Keratinocyte (primary cell): ENCODE measurements around the gene TIAM2. TPM values are rescaled to one million over a fixed set of nuclear protein-coding genes. Genes with fewer than 3 reads are reported as not detected.

Source experiments
- DNase-seq: peaks from one replicate; pipeline ENCODE4 v3.0.0-alpha.2; 2011; ENCODE audit warnings: low read depth, missing footprints, low spot score
- FAIRE-seq: peaks from 2 replicates; lab custom pipeline; 2011; peaks lifted over from hg19 to GRCh38; lab: Jason Lieb, UNC
- H2AFZ ChIP-seq: 2 replicates; pipeline ENCODE4 v1.6.0; 2012; ENCODE audit warnings: low read length, control low read depth, inconsistent platforms; ENCODE audit not compliant: control insufficient read depth
- H3K27ac ChIP-seq: 2 replicates; pipeline ENCODE4 v1.5.1; 2011; ENCODE audit warnings: low read length; ENCODE audit not compliant: control insufficient read depth, insufficient read depth
- H3K27me3 ChIP-seq: 3 replicates; pipeline ENCODE4 v1.6.0; 2011; ENCODE audit warnings: low read length; ENCODE audit not compliant: control insufficient read depth, insufficient read depth; ENCODE audit errors: extremely low read depth
- H3K36me3 ChIP-seq, 2 experiments: 2 replicates in 1 of 2; 3 replicates in 1 of 2; pipeline ENCODE4 v1.5.1; 2011; ENCODE audit warnings: low read length in 2 of 2, mild to moderate bottlenecking in 1 of 2; ENCODE audit not compliant: control insufficient read depth in 2 of 2, insufficient read depth in 2 of 2; ENCODE audit errors: extremely low read depth in 1 of 2
- H3K4me1 ChIP-seq: 3 replicates; pipeline ENCODE4 v1.5.1; 2011; ENCODE audit warnings: low read length; ENCODE audit not compliant: control insufficient read depth, insufficient read depth; ENCODE audit errors: extremely low read depth
- H3K4me2 ChIP-seq: 3 replicates; pipeline ENCODE4 v1.6.0; 2011; ENCODE audit warnings: low read depth, low read length; ENCODE audit not compliant: control insufficient read depth, insufficient read depth; ENCODE audit errors: extremely low read depth
- H3K4me3 ChIP-seq, 3 experiments: fragments of 200-600 bp in 1 of 3; sonication (generic) in 1 of 3; 2 replicates in 2 of 3; 3 replicates in 1 of 3; pipeline ENCODE4 v1.5.1; 2011 to 2016; ENCODE audit warnings: low read length in 3 of 3, mild to moderate bottlenecking in 3 of 3, control low read depth in 2 of 3, inconsistent platforms in 1 of 3, low read depth in 1 of 3, mixed read lengths in 1 of 3, mixed run types in 1 of 3, moderate library complexity in 1 of 3; ENCODE audit not compliant: control insufficient read depth in 2 of 3, insufficient read depth in 2 of 3; ENCODE audit errors: extremely low read depth in 1 of 3
- H3K79me2 ChIP-seq: 2 replicates; pipeline ENCODE4 v1.6.0; 2012; ENCODE audit warnings: low read length; ENCODE audit not compliant: control insufficient read depth, insufficient read depth
- H3K9ac ChIP-seq: 3 replicates; pipeline ENCODE4 v1.6.0; 2011; ENCODE audit warnings: low read length; ENCODE audit not compliant: control insufficient read depth, insufficient read depth; ENCODE audit errors: extremely low read depth
- H3K9me1 ChIP-seq: 3 replicates; pipeline ENCODE4 v1.6.0; 2011; ENCODE audit warnings: low read length; ENCODE audit not compliant: control insufficient read depth, insufficient read depth; ENCODE audit errors: extremely low read depth
- H3K9me3 ChIP-seq: 2 replicates; pipeline ENCODE4 v1.5.1; 2012; ENCODE audit warnings: low read depth, low read length; ENCODE audit not compliant: control insufficient read depth
- H4K20me1 ChIP-seq: 3 replicates; pipeline ENCODE4 v1.6.0; 2011; ENCODE audit warnings: low read length; ENCODE audit not compliant: control insufficient read depth, insufficient read depth; ENCODE audit errors: extremely low read depth
- EZH2 ChIP-seq: IDR thresholded peaks from one replicate; pipeline ENCODE4 v1.6.1; 2012; ENCODE audit warnings: inconsistent platforms, mild to moderate bottlenecking, low read length, moderate library complexity
- dilution Hi-C: fragments of 300-500 bp; cut with MboI; formaldehyde crosslinking; loops from one replicate; pipeline ENCODE4 v1.7.0; 2020; ENCODE audit warnings: low sequenced_read_pairs; ENCODE audit not compliant: extremely low pct_ligation_motif_present
- polyA plus RNA-seq, 5 experiments: library from polyadenylated mRNA; depleted of rRNA in 3 of 5; stranded (reverse) in 3 of 5; stranded (forward) in 1 of 5; unstranded in 1 of 5; fragments of >200 nt; gene quantifications; 1 replicate in 1 of 5; 2 replicates in 3 of 5; 3 replicates in 1 of 5; pipeline versions ENCODE4 v1.2.1 to v1.2.3, GENCODE V29; 2011 to 2012; ENCODE audit warnings: missing spikeins in 2 of 5, low read depth in 1 of 5, low replicate concordance in 1 of 5
- TF ChIP-seq, protein P1 (sequence below), 3 experiments: IDR thresholded peaks in 1 of 3; conservative IDR thresholded peaks in 1 of 3; optimal IDR thresholded peaks in 1 of 3; 2 replicates in 2 of 3; 3 replicates in 1 of 3; pipeline versions ENCODE3 to v1.5.1; 2011; ENCODE audit warnings: low read length in 3 of 3, mild to moderate bottlenecking in 3 of 3, moderate library complexity in 2 of 3, control low read depth in 1 of 3, inconsistent platforms in 1 of 3; ENCODE audit not compliant: insufficient read depth in 2 of 3; ENCODE audit errors: extremely low read depth in 1 of 3

Gene TIAM2
- polyA plus RNA-seq, 1 donor (not counting 4 experiments of a cell fraction or from before 2014, with no cell fraction given): 4.0 TPM

DNA sequence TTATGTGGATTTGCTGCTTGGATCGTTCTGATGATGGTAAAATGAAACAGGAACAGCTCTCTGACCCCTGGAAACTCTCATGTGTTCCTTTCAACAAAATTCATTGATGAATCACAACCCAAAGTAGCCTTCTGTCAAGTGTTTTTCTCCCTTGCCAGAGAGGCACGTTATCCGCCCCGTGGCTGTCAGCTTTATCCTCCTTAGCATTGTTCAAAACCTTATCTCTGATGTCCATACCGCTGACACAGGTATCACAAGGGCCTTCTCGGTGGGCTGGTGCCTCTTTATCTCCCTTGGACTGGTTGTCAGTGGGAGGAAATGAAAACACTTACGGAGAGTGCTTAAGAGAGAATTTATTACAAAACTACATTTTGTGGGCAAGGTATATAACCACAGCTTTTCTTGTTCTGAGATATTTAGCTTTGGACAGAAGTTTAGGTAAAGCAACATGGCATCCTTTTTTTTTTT, 84.9 kb downstream of the TIAM2 start:
- H3K9me3 ChIP-seq: no peaks in the 10 kb centered on the region

GRCh38 chr6:155080881-155081845, 86.0 kb downstream of the TIAM2 start:
- FAIRE-seq (no peak), DNase-seq (no peak)
- Histone ChIP-seq H3K27ac (no peak overlapping the region), H4K20me1 (no peaks in the 10 kb centered on the region), H3K9me1 (no peaks in the 10 kb centered on the region), H3K9me3 (no peaks in the 10 kb centered on the region), H3K4me3 (no peak overlapping the region), H3K4me2 (no peak overlapping the region), H3K27me3 (no peaks in the 10 kb centered on the region), H3K9ac (no peak overlapping the region), H2AFZ (no peak overlapping the region), H3K79me2 (no peaks in the 10 kb centered on the region), H3K4me1 (peaks cover 18% of the 10 kb centered on the region), H3K36me3 (no peaks in the 10 kb centered on the region)
- dilution Hi-C loops: no loop called here
- no peak for TF ChIP-seq EZH2
- TF ChIP-seq, protein P1, sequence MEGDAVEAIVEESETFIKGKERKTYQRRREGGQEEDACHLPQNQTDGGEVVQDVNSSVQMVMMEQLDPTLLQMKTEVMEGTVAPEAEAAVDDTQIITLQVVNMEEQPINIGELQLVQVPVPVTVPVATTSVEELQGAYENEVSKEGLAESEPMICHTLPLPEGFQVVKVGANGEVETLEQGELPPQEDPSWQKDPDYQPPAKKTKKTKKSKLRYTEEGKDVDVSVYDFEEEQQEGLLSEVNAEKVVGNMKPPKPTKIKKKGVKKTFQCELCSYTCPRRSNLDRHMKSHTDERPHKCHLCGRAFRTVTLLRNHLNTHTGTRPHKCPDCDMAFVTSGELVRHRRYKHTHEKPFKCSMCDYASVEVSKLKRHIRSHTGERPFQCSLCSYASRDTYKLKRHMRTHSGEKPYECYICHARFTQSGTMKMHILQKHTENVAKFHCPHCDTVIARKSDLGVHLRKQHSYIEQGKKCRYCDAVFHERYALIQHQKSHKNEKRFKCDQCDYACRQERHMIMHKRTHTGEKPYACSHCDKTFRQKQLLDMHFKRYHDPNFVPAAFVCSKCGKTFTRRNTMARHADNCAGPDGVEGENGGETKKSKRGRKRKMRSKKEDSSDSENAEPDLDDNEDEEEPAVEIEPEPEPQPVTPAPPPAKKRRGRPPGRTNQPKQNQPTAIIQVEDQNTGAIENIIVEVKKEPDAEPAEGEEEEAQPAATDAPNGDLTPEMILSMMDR (optimal IDR thresholded peaks at IDR 0.05 in 1 of 3, IDR thresholded peaks at IDR 0.05 in 1 of 3, conservative IDR thresholded peaks at IDR 0.05 in 1 of 3; ENCODE audit: extremely low read depth in 1 of 3, insufficient read depth in 2 of 3, low read length in 3 of 3): no peak

More for the DNA sequence above, 84.9 kb downstream of the TIAM2 start:
- H3K9me1 ChIP-seq: no peaks in the 10 kb centered on the region
- DNase-seq: no peak
- no peak overlapping the region for H2AFZ ChIP-seq
- FAIRE-seq: no peak
- H3K36me3 ChIP-seq: no peaks in the 10 kb centered on the region
- TF ChIP-seq EZH2: no peak
- TF ChIP-seq, protein P1 (optimal IDR thresholded peaks at IDR 0.05 in 1 of 3, IDR thresholded peaks at IDR 0.05 in 1 of 3, conservative IDR thresholded peaks at IDR 0.05 in 1 of 3; ENCODE audit: extremely low read depth in 1 of 3, insufficient read depth in 2 of 3, low read length in 3 of 3): no peak
- no peak overlapping the region for H3K27ac ChIP-seq
- dilution Hi-C loops: no loop called here
- H3K79me2 ChIP-seq: no peaks in the 10 kb centered on the region
- H3K4me3 ChIP-seq: no peak overlapping the region
- peaks cover 8% of the 10 kb centered on the region for H3K4me1 ChIP-seq
- H3K9ac ChIP-seq: no peak overlapping the region
- no peak overlapping the region for H3K4me2 ChIP-seq
- no peaks in the 10 kb centered on the region for H3K27me3 ChIP-seq
- H4K20me1 ChIP-seq: no peaks in the 10 kb centered on the region
